Measurements from ENCODE around the gene TUBGCP6. TPM values are rescaled to one million over a fixed set of nuclear protein-coding genes. Genes with fewer than 3 reads are reported as not detected.

Gene TUBGCP6
- total and polyA plus RNA-seq, 10 of the 15 experiments (the other 5 are each of a cell fraction or from before 2014, with no cell fraction given), result 0.74 to 41.4 (median 19.4) TPM

DNA sequence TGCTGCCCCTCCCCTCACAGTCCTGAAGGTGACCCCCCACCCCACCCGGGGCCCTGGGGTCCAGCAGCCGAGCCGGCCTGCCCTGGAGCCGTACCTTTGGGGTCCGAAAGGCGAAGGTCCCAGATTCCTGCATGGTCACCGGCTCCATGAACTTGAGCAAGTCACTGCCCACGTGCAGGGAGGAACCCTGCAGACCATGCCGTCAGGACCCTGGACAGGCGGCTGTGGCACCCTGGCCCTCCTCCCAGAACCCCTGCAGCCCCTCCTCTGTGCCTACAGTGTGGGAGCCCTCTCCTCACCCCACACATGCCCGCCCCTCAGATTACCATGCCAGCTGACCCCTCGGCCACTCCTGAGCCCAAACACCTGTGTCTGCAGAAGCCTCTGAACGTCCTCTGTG lies 39.7 kb upstream of the TUBGCP6 start:
- H4K20me1 ChIP-seq (ENCODE audit: control insufficient read depth, insufficient read depth), result no peaks in the 10 kb centered on the region
- ChIA-PET CTCF (no interaction called here), RAD21 (ENCODE audit: unreplicated experiment) (no interaction called here), SMC1A (ENCODE audit: uncharacterized antibody, unreplicated experiment) (no interaction called here), POLR2A (no interaction called here)
- WGBS (ENCODE audit: insufficient coverage, insufficient replicate concordance, low lambda C conversion rate, missing lambda C conversion rate), result 73% methylated on average over 13 of the region's 13 CpGs
- H3K4me2 ChIP-seq (ENCODE audit: control insufficient read depth, insufficient read depth), result no peak overlapping the region
- H3K9ac ChIP-seq (ENCODE audit: control insufficient read depth, insufficient read depth, low read length), result no peak overlapping the region
- H3K36me3 ChIP-seq (ENCODE audit: control insufficient read depth in 2 of 2, insufficient read depth in 2 of 2, low read length in 1 of 2), result peaks cover 0 to 48% of the 10 kb centered on the region in 2 experiments; a peak in 3 of 4 replicates
- ATAC-seq, result no peak
- intact Hi-C loops (cut with micrococcal nuclease; ENCODE audit: unreplicated experiment), result no loop called here
- H3K27me3 ChIP-seq (replicated peaks in 1 of 2; ENCODE audit: control insufficient read depth in 2 of 2, insufficient read depth in 2 of 2, low read length in 1 of 2), result no peaks in the 10 kb centered on the region
- no peak overlapping the region for H2AFZ ChIP-seq (ENCODE audit: control insufficient read depth, low read depth, low read length)
- no peaks in the 10 kb centered on the region for H3K4me1 ChIP-seq (ENCODE audit: control insufficient read depth, insufficient read depth, low read length)
- no peaks in the 10 kb centered on the region for H3K9me3 ChIP-seq (replicated peaks; ENCODE audit: control insufficient read depth, insufficient read depth, low read length)
- no peak overlapping the region for H3K4me3 ChIP-seq
- H3K79me2 ChIP-seq (ENCODE audit: control insufficient read depth, insufficient read depth, low read length), result no peaks in the 10 kb centered on the region
- in situ Hi-C loops (cut with MboI), result no loop called here
- no peak overlapping the region for H3K27ac ChIP-seq (ENCODE audit: control insufficient read depth, insufficient read depth)
- no peak for DNase-seq (ENCODE audit: low read depth, low spot score)
- no peak for FAIRE-seq
- no peak for TF ChIP-seq IRF4 (IDR thresholded peaks at IDR 0.05; ENCODE audit: low read depth, low read length)
- no peak for TF ChIP-seq MEF2B (IDR thresholded peaks at IDR 0.05; ENCODE audit: partially characterized antibody, poor library complexity, severe bottlenecking)
- TF ChIP-seq TCF12 (IDR thresholded peaks at IDR 0.05; ENCODE audit: low read depth, low read length), result no peak
- 0 out of 2 replicates have a peak, but pooled peaks have one; percentile 30 for TF ChIP-seq POLR2AphosphoS5 (IDR thresholded peaks at IDR 0.05; ENCODE audit: low read length)
- no peak for TF ChIP-seq CREM (IDR thresholded peaks at IDR 0.05; ENCODE audit: low read depth)
- TF ChIP-seq POLR2A (IDR thresholded peaks at IDR 0.05; ENCODE audit: low read depth, low read length), result 0 out of 2 replicates have a peak, but pooled peaks have one; percentile 8
- TF ChIP-seq, protein P1, sequence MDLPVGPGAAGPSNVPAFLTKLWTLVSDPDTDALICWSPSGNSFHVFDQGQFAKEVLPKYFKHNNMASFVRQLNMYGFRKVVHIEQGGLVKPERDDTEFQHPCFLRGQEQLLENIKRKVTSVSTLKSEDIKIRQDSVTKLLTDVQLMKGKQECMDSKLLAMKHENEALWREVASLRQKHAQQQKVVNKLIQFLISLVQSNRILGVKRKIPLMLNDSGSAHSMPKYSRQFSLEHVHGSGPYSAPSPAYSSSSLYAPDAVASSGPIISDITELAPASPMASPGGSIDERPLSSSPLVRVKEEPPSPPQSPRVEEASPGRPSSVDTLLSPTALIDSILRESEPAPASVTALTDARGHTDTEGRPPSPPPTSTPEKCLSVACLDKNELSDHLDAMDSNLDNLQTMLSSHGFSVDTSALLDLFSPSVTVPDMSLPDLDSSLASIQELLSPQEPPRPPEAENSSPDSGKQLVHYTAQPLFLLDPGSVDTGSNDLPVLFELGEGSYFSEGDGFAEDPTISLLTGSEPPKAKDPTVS (IDR thresholded peaks at IDR 0.05; ENCODE audit: low read depth, low read length), result no peak
- TF ChIP-seq SRF (IDR thresholded peaks at IDR 0.05; ENCODE audit: low read depth in 2 of 2, low read length in 2 of 2), result no peak
- no peak for TF ChIP-seq BHLHE40 (IDR thresholded peaks at IDR 0.05; ENCODE audit: borderline replicate concordance in 1 of 2, low read depth in 2 of 2, low read length in 1 of 2)
- BruUV-seq (replicated peaks), result no TSS peak
